GM18868 (cell line): Measurements from ENCODE around the gene ZNF79.

Source experiments
- ATAC-seq: cut with Tn5 transposase; IDR thresholded peaks from one replicate; pipeline ENCODE4 v1.9.1; 2021; ENCODE audit warnings: mild to moderate bottlenecking, moderate library complexity; ENCODE audit not compliant: unreplicated experiment

Gene ZNF79

DNA sequence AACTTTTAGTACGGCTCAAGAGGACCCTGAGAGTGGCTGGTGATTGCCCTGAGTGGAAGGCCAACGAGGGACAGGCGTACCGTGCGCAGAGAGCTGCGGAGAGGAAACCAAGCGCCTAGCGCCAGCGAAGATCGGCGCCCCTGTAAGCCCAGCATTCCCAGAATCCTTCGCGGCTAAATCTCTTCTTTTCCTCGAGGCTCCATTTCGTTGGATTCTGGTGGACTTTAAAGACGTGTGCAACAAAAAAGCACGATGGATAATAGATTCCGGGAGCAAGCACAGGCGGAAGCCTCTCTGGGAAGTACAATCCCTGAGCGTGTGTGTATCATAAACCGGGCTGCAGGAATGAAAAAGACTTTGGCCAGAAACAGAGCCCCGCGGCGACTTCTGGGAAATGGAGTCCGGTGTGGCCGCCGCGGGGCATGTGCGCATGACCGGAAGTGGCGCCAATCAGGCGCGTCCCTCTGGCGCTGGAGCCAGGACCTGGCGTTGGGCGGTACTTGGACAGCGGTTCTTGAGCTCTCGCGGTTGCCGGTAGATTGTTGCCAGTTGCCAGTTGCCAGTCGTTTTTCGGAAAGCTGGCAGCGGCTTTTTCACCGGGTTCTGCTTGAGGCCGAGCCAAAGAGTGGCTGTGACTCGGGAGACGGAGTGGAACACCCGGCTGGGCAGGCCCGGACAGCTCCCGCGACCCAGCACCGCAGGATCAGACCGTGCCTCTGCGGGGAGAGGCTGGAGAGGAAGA is at the start of gene ZNF79:
Gene ZNF79, plus strand, starts transcription at position 449 of the 742 bp plus-strand sequence. CDS start 406 bp downstream, outside the sequence.
- peak; percentile 88 for ATAC-seq

DNA sequence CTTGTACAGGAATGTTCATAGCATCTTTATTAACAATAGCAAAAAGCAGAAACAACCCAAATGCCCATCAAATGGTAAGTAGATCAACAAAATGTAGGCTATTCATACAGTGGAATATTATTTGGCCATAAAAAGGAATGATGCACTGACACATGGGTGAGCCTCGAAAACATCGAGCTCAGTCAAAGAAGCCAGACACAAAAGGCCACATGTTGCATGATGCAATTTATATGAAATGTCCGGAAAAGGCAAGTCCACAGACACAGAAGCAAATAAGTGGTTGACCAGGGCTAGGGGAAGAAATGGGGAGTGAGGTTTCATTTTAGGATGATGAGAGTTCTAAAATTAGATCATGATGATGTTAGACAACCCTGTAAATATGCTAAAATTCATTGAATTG is 43.7 kb upstream of the ZNF79 start:
- no peak for ATAC-seq

DNA sequence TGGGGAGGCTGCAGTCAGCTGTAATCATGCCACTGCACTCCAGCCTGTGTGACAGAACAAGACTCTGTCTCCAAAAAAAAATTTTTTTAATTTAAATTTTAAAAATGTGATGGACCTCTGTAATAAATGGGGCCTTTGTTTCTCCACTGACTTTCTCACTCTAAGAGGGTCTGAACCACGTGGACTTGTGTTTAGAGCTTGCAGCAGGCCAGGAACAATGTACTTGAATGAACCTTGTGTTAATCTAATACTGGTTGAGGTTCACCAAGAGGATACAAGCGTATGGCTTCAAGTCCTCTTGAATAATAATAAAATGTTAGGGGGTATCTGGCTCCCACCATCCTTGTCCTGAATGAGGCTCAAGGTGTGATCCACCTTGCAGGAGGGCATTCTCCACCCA is 41.6 kb upstream of the ZNF79 start:
- ATAC-seq = no peak

DNA sequence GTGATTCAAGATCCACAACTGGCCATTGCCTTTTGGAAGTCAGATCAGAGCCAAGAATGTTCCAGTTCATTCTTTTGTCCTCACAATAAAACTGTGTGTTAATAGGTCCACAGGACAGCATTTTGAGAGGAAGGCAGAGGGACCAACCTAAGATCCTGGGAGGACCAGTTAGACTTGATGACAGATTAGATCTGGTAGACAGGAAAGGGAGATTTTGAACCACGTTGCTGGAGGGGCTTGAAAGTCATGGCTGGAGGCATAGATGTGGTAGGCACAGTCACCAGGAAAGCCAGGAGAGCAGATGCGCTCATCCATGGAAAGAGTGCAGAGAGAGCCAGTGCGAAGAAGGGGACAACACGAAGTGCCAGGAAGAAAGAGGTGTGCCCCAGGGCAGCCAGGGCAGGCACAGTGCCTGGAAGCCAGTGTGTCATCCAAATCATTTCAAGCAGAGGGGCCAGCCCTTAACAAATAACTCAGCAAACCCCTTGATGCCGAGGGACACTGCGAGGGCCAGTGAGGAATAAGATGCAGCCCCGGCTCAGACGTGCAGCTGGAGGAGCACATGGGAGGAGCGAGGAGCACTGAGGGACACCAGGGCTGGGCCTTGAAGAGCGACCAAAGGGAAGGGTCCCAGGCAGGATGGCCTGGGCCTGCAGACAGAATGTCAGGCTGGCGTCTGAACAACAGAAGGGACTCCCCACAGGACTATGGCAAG is 40.0 kb upstream of the ZNF79 start:
- ATAC-seq = no peak

DNA sequence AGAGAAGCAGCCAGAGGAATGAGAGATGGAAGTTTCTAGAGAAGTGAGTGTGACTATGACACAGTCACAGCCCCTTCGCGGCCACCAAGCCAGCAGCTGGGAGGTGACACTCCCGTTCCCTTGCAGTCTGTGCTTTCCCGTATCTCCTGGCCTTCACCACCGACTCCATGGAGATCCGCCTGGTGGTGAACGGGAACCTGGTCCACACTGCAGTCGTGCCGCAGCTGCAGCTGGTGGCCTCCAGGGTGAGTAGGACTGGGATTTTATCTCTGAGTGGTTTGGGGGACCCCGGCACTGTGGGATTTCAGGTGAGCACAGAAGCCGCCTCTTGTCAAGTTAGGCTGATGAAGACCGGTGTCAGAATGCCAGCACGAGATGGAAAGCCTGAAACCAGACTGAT is 39.3 kb upstream of the ZNF79 start:
- no peak for ATAC-seq

GRCh38 chr9:127386249-127386648 is 37.9 kb upstream of the ZNF79 start:
- no peak for ATAC-seq

- no peak for ATAC-seq
Observed at GRCh38 chr9:127386981-127387380, 37.2 kb upstream of the ZNF79 start.

DNA sequence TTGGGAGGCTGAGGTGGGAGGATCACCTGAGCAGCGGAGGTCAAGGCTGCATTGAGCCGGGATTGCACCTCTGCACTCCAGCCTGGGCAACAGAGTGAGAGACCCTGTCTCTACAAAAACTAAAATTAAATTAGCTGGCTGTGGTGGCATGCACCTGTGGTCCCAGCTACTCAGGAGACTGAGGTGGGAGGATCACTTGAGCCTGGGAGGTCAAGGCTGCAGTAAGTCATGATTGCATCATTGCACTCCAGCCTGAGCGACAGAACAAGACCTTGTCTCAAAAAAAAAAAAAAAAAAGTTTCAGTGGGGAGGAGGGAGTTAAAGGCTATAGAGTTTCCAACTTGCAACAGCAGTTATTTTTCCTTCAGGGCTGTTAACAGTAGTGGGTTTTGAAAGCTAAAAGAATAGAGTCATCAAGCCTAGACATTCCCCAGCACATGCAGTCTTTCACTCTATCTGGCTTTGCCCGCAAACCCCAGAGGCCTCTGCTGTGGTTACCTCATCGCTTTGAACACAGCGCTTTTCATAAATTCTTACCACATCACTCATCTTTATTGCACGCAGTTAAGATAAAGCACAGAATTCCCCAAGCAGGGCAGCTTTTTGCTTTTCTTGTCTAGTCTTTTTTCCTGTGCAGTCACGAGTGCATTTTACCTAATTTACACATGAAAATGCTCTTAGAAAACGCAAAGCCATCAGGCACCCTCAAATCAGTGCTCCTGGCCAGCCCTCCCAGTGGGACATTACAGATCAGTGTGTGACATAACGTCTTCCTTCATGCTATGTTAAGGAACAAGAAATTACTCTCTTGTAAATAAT is 35.9 kb upstream of the ZNF79 start:
- ATAC-seq = peak; percentile 90

DNA sequence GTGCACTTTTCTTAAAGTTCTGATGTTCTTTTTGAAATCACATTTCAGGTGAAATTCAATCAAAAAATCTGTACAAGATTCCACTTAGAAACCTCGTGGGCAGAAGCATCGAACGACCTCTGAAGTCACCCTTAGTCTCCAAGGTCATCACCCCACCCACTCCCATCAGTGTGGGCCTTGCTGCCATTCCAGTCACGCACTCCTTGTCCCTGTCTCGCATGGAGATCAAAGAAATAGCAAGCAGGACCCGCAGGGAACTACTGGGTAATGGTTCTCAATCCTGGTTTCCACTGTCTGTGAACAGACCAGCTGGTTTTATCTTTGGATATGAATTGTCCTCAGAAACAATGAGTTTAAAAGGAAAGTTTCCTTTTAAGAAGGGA is 35.3 kb upstream of the ZNF79 start:
- ATAC-seq = no peak

DNA sequence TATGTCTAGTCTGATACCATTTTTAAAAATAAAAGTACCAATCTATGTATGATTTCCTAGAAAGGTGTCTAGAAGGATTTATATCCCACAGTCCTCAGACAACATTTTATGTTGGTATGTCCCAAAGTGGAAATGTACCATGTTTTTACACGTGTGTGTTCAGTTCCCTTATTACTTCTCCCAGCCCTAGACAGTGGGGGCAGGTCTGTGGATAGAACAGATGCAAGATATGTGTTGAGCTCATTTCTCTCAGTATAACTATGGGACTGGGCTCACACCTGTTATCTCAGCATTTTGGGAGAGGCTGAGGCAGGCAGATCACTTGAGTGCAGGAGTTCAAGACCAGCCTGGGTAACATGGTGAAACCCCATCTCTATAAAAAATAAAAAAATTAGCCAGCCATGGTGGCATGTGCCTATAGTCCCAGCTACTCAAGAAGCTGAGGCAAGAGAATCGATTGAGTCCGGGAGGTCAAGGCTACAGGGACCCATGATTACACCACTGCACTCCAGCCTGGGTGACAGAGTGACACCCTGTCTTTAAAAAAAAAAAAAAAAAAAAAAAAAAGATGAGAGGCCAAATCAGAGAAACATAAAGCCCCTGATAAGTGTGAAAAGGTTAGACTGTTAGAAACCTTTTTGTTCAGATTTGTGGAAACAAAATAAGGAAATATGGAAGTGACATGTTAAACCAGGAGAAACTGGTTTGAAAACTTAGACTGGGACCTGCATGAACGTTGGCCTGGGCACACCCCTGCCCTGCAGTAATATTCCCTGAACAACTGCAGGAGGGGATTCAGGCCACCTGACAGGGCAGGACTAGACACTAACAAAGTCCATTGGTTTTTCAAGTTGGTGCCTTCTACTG is 34.6 kb upstream of the ZNF79 start:
- no peak for ATAC-seq

DNA sequence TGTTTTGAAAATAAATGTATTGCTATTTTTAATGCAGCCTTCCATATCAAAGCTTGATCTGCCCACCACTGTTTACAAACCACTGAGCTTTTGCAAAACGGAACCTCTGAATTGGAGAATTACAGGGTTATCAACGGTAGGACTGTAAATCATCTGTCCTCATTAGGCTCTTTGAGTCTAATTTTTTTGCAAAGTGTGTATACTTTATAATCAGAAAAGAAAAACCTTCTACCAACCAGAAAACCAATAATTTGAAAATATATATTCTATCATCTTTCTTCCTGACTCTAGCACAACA is 34.0 kb upstream of the ZNF79 start:
- ATAC-seq = no peak

- ATAC-seq = no peak
Observed at GRCh38 chr9:127390563-127390962, 33.6 kb upstream of the ZNF79 start.

DNA sequence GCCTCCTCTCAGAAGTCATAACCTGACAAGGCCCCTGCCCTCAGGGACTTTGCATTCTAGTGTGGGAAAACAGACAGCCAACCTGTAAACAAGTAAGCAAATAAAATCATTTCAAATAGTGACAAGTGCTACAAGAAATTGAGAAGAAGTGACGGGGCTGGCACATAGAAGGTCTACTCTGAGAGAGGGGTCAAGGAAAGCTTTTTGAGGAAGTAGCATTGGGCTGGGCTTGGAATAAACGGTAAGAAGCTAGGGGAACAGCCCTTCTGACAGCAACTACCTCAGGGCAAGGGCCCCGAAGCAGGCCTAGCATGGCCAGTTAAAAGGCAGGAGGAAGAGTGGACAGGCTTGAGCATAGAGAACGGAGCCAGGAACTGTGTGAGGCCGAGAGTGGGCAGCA is 32.0 kb upstream of the ZNF79 start:
- ATAC-seq = no peak

DNA sequence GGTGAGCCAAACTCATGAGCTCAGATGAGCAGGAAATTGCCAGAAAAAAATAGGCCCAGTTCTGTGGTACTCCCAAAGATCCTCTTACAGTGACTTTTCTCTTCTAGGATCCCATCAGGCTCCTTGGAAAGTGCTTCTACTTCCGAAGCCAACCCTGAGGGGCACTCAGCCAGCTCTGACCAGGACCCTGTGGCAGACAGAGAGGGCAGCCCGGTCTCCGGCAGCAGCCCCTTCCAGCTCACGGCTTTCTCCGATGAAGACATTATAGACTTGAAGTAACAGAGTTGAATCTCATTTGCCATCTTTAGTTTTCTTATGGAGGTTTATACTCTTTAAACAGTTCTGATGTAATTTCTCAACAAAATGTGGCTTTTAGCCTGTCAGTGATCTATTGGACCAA is 31.2 kb upstream of the ZNF79 start:
- no peak for ATAC-seq

DNA sequence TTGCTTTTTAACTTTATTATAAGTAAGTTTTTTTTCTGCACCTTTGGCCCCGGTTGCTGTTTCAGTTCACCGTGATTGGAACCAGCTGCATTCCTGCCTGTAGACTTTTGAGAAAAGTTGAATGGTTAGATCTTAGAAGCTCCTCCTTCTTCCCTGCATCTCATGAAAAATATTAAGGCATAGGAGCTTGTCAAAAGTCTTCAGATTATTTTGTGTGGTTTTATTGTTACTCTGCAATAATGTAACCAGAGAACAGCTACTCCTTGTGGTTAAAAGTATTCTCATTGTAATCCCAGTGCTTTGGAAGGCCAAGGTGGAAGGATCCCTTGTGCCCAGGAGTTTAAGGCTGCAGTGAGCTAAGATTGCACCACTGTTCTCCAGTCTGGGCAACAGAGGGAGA is 30.5 kb upstream of the ZNF79 start:
- no peak for ATAC-seq

DNA sequence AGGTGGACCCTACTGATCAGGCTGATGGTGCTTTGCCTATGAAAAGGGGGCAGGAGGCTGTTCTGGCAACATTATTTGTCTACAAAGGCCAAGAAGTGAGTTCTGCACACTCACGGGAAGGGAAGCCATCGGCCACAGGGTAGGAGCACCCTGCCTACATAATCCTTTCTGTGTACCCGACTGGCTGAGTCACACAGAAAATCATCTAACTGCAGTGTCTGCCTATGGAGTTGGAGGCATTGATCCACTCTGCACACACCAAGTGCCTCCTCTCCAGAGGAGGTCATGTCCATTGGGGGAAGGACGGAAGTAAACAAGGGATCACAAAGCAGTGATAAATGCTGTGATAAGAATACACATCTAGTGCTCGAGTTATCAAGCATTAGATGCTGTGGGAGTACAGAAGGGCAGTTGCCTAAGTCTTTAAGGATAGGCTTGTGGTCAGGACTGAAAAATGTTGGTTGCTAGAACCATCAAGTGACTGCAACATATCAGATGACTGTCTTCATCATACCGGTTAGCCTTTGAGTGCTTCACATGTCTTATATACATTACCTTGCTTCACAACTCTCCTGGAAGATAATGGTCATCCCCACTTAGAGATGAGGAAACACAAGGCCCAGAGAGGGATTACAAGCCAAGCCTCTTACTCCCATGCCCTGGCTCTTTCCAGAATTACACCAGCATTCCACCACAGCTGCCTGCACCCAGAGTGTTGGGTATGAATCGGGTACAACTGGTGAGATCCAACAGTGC is 28.5 kb upstream of the ZNF79 start:
- no peak for ATAC-seq

DNA sequence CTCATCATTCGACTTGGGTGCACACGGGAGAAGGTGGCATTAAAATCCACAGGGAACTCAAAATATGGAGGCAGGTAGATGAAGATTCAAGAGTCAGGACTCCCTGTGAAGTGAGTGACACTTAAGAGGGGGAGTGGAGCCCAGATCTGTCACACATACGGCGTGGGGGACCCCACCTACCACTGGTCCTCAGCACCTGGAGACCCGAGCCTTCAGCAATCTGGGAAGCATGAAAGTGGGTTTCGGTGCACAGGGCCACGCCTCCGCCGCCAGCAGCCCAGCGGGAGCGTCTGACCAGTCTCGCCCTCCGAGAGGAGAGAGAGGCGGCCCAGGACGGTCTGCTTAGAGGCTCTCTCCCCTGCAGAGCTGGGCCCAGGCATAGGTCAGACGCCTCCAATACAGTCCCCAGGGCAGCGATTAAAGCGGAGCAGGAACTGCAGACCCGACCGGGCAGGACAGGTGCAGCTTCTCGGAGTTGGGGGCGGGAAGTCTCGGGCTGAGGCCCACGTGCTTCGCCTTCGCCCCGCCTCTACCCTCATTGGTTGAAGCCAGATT is 27.9 kb upstream of the ZNF79 start:
- ATAC-seq = no peak

DNA sequence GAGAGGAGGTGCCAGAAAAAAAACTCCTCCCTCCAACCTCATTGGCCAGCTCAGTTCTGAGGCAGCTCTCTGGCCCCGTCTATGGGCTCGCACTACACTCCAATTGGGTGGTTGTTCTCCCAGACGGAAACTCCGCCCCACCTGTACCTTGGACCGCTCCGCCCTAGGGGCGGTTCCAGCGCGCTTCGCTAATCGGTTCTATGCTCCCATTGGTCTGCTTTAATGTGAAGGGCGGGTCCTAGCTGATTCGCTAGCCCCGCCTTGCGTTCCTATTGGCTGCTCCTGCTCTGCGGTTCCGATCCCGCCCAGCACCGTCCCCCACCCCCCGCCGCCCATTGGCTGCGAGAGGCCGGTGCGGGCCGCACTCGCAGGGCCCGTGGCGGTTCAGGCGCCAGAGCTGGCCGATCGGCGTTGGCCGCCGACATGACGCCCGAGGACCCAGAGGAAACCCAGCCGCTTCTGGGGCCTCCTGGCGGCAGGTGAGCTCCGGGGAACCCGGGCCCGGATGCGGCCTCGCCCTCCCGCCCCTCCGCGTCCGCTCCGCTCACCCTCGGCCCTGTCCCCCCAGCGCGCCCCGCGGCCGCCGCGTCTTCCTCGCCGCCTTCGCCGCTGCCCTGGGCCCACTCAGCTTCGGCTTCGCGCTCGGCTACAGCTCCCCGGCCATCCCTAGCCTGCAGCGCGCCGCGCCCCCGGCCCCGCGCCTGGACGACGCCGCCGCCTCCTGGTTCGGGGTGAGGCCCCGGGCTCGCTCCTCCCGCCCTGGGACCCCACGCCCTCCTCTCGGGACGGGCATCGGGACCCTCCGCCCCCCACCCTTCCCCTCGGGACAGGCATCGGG is 27.2 kb upstream of the ZNF79 start, which contains the start of gene SLC2A8:
Gene SLC2A8, plus strand, starts transcription at position 362 of the 838 bp plus-strand sequence. Its CDS starts 62 bp downstream, at position 424.
- ATAC-seq = peak; percentile 97
